ENCODE measurements around the gene ELMO2. TPM values are rescaled to one million over a fixed set of nuclear protein-coding genes. Genes with fewer than 3 reads are reported as not detected.

The ELMO2 gene
- total and polyA plus RNA-seq, 2 donors (not counting 1 experiment from before 2014, with no cell fraction given), result 22.1 to 41.7 TPM

GRCh38 chr20:46328200-46328882 lies 78.1 kb downstream of the ELMO2 start:
- CTCF ChIA-PET, result no interaction called here
- WGBS (ENCODE audit: insufficient coverage), result 96% methylated on average over 13 of the region's 16 CpGs
- no peaks in the 10 kb centered on the region for H3K9me3 Mint-ChIP-seq (ENCODE audit: insufficient read depth)

More at GRCh38 chr20:46328200-46328882, 78.1 kb downstream of the ELMO2 start:
- Histone ChIP-seq H3K4me3 (ENCODE audit: control extremely low read depth in 1 of 5, extremely low read depth in 1 of 5, insufficient read depth in 1 of 5, low read depth in 2 of 5, low read length in 4 of 5) (no peak overlapping the region), H3K4me2 (replicated peaks; ENCODE audit: low read depth, low read length, poor library complexity, severe bottlenecking) (no peak overlapping the region), H3K9me3 (ENCODE audit: control extremely low read depth in 1 of 3, control insufficient read depth in 2 of 3, insufficient read depth in 1 of 3, low read length in 2 of 3) (no peaks in the 10 kb centered on the region), H3K9ac (ENCODE audit: low read length) (no peak overlapping the region), H3K79me2 (ENCODE audit: control insufficient read depth, insufficient read depth, low read length) (no peaks in the 10 kb centered on the region), H3K27ac (ENCODE audit: low read length in 2 of 2) (no peak overlapping the region), H2AFZ (ENCODE audit: insufficient read depth, low read depth, low read length, poor library complexity, severe bottlenecking) (no peak overlapping the region), H4K20me1 (ENCODE audit: control insufficient read depth, insufficient read depth, low read length, poor library complexity, severe bottlenecking) (no peaks in the 10 kb centered on the region), H3K27me3 (replicated peaks in 1 of 4; ENCODE audit: control extremely low read depth in 1 of 4, control insufficient read depth in 3 of 4, insufficient read depth in 4 of 4, low read length in 3 of 4) (peaks cover 0 to 20% (median 0%) of the 10 kb centered on the region in 4 experiments), H3K36me3 (replicated peaks in 1 of 2; ENCODE audit: control extremely low read depth in 1 of 2, control insufficient read depth in 1 of 2, extremely low read depth in 1 of 2, insufficient read depth in 2 of 2, low read length in 1 of 2) (no peaks in the 10 kb centered on the region), H3K4me1 (ENCODE audit: control insufficient read depth in 2 of 2, insufficient read depth in 2 of 2, low read length in 2 of 2) (peaks cover 0 to 5% of the 10 kb centered on the region in 2 donors)
- DNase-seq (no peak), ATAC-seq (ENCODE audit: low read depth) (no peak)
- no peak for TF ChIP-seq CTCF (IDR thresholded peaks at IDR 0.05)
- TF ChIP-seq EZH2 (IDR thresholded peaks at IDR 0.05; ENCODE audit: borderline replicate concordance, insufficient read depth, low read depth, low read length, poor library complexity, severe bottlenecking), result no peak
- Mint-ChIP-seq H3K4me1 (no peaks in the 10 kb centered on the region), H3K4me3 (no peak overlapping the region), H3K27me3 (peaks cover 25% of the 10 kb centered on the region), H3K27ac (no peak overlapping the region)
- intact Hi-C loops (cut with micrococcal nuclease), result no loop called here
- POLR2A ChIA-PET, result no interaction called here
